ENCODE data around the gene GABRD.

The GABRD gene

DNA sequence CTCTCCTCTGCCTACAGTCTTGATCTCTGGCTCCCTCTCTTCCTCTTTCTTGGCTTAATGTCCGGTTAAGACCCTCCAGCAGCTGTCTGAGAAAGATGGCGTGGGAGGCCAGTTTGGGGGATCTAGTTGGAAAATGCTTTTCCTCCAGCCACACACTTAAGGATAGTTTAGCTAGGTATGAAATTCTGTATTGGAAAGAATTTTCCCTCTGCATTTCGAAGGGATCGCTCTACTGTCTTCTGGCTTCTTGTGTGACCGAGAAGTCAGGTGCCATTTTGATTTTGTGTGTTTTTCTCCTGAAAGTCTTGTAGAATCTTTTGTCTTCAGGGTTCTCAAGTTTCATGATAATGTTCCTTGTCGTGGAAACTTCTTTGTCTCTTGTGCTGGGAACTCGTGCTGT lies 59.0 kb downstream of the GABRD start:
- no peak overlapping the region for H3K4me3 ChIP-seq (ENCODE audit: control insufficient read depth, low read depth, low read length)
- DNase-seq (ENCODE audit: low read depth) = no peak
- TF ChIP-seq CTCF (IDR thresholded peaks at IDR 0.05; ENCODE audit: control insufficient read depth, insufficient read depth, low read depth, low read length, missing control alignments) = no peak

GRCh38 chr1:2079396-2080085 lies 60.4 kb downstream of the GABRD start:
- no peak overlapping the region for H3K4me3 ChIP-seq (ENCODE audit: control insufficient read depth, low read depth, low read length)
- DNase-seq (ENCODE audit: low read depth) = no peak
- no peak for TF ChIP-seq CTCF (IDR thresholded peaks at IDR 0.05; ENCODE audit: control insufficient read depth, insufficient read depth, low read depth, low read length, missing control alignments)

DNA sequence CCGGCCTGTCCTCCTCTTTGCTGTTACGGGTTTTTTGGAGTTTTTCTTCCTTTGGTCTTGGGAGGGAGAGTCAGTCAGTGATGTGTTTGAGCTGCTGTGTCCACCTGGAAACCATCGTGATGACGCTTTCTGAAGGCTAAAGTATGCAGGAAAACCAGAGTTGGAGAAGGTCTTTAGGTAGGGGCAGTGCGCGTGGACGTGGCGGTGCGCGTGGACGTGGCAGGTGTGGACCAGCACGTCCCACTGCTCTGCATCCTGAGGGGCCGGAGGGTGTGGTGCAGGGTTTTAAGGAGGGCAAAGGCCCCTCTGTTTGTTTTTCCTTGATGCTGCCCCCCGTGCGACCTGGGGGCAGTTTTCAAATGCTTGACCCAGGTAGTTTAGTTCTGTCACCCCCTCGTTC lies 61.0 kb downstream of the GABRD start:
- TF ChIP-seq CTCF (IDR thresholded peaks at IDR 0.05; ENCODE audit: control insufficient read depth, insufficient read depth, low read depth, low read length, missing control alignments) = no peak
- H3K4me3 ChIP-seq (ENCODE audit: control insufficient read depth, low read depth, low read length) = no peak overlapping the region
- no peak for DNase-seq (ENCODE audit: low read depth)

All from AG09309 (cell line).